HG03354 (cell line): ENCODE results near the gene ANKRD27.

Source experiments
- ATAC-seq: cut with Tn5 transposase; IDR thresholded peaks from one replicate; pipeline ENCODE4 v1.9.1; 2021; ENCODE audit warnings: mild to moderate bottlenecking; ENCODE audit not compliant: unreplicated experiment, poor library complexity, severe bottlenecking

Gene ANKRD27

DNA sequence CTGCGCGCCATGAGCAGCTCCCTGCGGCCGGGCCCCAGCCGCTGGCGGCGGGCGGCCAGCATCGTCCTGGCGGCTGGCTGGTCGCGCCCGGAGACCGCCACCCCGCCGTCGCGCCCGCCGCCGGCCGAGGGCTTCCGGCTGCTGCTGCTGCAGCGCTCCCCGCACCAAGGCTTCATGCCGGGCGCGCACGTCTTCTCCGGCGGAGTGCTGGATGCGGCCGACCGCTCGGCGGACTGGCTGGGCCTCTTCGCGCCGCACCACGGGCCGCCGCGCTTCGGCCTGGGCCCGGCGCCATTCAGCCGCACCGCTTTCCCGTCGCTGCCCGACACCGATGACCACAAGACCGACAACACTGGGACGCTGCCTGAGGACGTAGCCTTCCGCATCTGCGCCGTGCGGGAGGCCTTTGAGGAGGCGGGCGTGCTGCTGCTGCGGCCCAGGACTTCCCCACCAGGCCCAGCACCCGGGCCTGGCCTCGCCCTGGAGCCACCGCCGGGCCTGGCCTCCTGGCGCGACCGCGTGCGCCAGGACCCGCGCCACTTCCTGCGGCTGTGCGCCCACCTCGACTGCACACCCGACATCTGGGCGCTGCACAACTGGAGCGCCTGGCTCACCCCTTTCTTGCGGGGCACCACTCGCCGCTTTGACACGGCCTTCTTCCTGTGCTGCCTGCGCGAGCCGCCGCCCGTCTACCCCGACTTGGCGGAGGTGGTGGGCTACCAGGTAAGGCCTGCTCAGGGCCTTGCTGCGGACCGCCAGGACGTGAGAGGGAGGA is 17.2 kb upstream of the ANKRD27 start:
- ATAC-seq, result peak; percentile 61

DNA sequence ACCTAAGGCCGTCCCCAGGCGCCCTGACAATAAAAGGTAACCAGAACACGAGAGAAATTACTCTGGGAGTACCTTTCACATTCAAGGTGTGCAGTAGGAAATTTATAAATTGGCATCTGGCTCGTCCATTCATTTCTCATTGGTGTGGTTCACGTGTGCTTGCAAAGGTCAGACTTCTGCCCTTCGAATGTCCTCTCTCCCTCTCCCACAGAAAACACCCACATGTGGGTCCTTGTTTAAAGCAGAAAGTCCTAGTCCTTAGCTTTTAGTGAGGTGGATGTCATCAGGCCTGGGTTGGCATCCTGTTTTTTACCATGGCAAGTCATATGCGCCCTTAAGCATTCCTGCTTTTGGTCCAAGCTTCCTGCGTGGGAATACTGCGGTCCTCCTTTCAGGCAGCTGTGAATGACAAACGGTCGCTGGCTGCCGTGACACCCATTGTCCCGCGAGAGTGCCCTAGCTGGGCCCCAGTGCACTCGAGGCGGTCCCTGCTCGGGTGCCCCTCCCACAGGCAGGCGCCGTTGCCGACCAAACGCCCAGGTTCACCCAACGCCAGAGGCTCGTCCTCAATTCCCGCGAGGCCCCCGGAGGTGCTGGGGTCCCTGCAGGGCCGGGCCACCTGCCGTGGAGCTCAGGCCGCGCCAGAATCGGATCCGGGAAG is 16.4 kb upstream of the ANKRD27 start, which contains the start of gene NUDT19:
NUDT19 (plus strand) TSS at position 531 of the 661 bp plus-strand sequence. CDS start 140 bp downstream, outside the sequence.
- ATAC-seq, result peak; percentile 94

GRCh38 chr19:32688311-32688710 is 13.3 kb upstream of the ANKRD27 start:
- no peak for ATAC-seq

DNA sequence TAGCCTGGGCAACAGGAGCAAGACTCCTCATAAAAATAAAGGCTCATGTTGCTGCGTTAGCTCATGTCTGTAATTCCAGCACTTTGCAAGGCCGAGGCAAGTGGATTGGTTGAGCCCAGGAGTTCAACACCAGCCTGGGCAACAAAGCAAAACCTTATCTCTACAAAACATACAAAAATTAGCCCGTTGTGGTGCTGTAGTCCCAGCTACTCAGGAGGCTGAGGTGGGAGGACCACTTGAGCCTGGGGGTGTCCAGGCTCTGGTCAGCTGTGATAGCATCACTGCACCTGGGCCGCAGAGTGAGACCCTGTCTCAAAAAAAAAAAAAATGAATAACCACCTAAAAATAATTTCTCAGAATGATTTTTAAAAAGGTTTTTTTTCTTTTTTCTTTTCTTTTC is 12.7 kb upstream of the ANKRD27 start:
- ATAC-seq, result no peak

DNA sequence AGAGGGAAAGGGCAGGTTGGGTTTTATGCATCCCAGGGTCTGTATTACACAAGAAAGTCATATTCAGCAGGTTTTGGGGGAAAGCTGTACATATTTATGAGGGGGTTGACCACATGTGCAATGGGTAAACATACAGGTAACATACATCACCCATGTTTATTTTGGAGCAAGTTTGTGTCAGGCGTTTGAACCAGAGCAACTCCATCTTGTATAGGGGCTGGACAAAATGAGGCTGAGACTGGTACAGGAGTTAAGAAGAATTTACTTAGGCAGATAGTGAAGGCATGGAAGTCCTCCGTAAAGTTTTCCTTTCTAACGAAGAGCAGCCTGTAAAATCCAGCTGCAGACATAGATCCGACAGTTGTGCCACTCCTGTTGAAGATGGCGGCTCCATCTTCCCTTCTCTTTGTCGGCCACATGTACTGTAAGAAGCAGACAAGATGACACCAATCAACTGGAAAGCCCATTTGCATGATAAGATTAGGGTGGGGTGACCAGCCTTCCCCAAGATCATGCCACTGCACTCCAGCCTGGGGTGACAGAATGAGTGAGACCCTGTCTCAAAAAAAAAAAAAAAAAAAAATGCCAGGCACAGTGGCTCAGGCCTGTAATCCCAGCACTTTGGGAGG is 12.0 kb upstream of the ANKRD27 start:
- ATAC-seq, result no peak

DNA sequence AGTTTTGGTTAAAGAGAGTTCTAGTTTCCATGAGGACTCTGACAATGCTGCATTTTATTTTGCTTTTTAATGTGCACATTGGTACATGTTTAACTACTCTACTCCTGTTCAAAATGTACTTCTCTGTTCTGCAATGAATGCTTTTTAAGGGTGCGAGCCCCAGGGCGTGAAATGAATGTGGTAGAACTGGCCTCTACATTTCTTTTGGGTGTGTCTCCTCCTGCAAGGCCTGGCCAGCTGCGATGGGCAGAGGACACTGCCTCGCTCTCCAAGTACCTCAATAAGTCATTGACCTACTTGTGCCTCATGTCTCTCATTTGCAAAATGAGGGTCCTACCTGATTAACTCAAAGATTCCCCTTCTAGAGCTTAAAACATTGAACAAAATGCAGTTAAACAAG is 7.3 kb upstream of the ANKRD27 start:
- no peak for ATAC-seq

- no peak for ATAC-seq
These were observed 6.0 kb upstream of the ANKRD27 start for GRCh38 chr19:32680986-32681385.

DNA sequence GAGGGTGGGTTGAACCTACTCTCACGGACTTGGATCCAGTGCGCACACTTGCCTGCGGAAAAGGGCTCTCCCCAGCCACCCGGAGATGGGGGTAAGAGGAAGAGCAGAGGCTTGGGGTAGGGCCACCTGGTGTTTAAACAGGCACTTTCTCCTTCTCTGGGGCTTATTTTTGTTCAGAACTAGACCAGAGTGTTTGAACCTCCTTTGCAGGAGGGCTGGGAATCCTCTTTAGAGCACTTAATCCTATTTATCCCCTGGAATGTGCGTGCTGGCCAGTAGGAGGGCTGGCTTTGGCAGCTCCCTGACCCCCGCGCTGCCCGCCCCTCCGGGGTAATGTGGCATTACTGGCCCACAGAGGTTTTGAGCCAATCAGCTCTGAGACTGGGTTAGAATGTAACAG is 2.7 kb upstream of the ANKRD27 start:
- no peak for ATAC-seq

DNA sequence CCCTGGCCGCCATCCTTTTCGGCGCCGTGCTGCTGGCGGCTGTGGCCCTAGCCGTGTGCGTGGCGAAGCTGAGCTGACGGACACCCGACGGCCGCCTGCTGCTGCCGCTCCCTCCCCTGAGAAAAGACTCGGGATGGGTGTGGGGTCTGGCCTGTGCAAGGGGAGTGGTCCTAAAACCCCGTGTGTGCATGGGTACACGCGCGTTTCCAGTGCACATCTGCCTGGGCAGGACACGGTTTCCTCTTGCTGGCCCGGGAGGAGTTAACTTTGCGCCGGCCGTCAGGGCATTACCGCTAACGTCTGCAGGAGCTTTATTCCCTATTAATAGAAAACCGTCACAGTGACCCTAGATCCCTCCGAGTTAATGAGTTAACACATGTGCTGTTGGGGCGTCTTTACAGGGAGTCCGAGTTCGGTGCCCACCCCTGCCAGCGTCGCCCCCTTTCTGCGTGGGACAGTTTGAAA is 1.9 kb upstream of the ANKRD27 start:
- ATAC-seq, result no peak

- no peak for ATAC-seq
These were observed 1.4 kb upstream of the ANKRD27 start for GRCh38 chr19:32676186-32676894.

DNA sequence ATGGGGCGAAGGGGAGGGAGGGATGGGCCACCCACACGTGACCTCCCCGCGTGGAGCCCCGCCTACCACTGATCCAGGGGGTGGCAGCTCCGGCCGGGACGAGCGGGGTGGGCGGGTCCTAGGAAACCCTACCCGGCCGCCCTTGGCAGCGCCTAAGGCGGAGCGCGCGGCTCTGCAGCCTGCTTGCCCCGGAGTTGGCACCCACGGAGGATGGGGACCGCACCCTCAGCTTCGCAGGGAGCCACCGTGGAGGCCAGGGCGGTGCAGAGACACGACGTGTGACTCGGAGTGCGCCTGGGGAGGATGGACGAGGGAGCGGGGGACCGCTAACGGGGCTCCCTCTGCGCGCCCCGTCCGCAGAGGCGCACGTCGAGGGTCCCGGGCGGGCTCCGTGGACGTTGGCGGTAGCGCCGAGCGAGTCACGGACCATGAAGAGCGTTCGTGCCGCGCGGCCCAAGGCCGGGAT is 773 bp upstream of the ANKRD27 start, which contains the start of gene RGS9BP:
RGS9BP (plus strand) TSS at position 129 of the 466 bp plus-strand sequence. CDS start 416 bp downstream, outside the sequence.
- no peak for ATAC-seq

DNA sequence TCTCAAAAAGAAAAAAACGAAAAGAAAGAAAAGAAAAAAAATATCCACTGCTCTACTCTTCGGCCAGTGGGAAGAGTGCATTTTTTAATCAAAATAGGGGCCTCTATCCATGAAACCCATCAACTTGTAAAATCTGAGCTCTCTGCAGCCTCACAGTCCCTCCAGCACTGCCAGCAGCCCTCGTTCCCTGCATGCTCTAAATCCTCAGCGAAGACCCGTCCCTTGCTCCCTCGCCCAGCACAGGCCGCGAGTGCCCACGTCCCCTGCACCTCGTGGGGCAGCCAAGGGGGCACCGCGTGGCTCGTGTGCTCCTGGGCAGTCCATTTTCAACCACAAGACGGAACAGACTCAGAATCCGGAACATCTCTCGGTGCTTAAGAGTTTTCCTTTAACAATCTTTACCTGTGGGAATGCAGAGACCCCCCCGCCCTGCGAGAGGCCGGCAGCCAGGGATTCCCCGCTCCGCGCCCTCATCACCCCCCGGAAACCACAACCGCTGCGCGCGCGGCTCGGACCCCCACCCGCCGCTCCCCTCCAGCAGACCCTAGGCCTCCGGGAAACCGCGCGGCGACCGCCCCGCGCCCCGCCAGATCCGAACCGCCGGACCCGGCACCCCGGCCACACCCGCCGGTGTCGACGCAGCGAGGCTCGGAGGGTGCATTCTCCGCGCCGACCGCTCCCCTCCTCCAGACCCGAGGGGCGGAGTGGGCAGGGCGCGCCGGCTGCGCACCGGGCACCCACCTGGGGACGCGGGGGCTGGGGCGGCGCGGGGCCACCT is 638 bp downstream of the ANKRD27 start:
- ATAC-seq, result peak; percentile 26

DNA sequence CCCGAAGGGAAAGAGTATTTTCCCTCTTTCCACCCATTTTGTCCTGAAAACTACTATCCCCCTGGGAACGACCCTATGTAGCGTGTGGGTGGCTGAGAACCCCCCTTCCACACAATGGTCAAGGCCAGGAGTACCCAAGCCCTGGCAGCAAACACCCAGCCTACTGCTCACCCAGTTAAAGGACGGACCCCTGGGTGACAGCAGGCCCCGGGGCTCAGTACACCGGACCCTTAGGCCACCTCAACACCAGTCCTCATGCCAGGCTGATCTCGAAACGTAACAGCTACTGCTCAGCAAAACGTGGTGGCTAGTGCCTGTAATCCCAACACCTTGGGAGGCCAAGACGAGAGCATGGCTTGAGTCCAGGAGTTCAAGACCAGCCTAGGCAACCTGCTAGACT is 1.4 kb downstream of the ANKRD27 start:
- ATAC-seq, result no peak

GRCh38 chr19:32672841-32673240 is 2.1 kb downstream of the ANKRD27 start:
- ATAC-seq, result no peak

DNA sequence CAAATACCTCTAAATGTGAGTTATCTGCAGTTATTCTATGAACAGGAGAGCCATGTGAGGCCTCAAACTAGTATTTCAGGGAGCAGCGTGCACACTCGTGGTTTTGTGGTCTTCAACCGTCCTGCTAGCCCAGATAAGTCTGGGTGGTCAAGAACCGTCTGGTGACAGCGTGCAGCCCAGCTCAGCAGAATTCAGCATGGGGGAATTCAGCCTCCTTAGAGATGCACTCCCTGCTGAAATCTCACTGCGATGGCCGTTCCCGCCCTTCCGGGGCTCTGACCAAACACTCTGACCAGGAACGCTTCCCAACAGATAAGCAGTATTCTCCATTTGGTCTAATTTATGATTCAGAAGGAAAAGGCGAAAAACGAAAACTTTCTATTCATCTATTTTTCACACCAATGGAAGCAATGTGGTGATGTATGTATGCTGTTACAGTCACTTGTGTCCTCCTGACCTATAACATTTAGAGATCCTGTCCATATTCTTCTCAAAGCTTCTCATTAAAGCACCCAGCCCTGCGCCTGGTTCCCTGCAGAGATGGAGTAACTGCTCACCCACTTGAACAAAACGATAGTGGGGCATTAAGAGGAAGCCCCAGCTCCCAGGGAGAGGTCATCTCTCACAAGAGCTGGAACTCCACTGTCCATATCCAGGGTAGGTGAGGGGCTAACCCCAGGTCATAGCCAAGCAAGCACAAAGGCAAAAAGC is 2.9 kb downstream of the ANKRD27 start:
- ATAC-seq, result no peak

GRCh38 chr19:32669310-32669709 is 5.7 kb downstream of the ANKRD27 start:
- no peak for ATAC-seq

DNA sequence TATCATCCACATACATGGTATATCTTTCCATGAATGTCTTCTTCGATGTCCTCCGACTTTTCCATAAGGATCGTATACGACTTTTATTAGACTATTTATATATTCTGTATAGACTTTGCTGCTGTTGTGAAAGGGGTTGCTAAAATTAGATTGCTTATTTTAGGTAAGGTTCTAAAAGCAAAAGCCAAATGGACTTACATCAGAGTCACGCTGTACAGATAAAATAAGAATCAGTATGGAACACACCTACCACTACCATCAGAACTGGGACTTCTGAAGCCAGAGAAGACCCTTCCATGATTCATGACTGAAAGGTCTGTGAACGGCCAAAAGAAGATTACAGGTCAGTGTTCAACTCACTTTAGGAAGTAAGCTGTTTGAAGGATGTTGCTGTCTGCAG is 8.9 kb downstream of the ANKRD27 start:
- ATAC-seq, result no peak

- no peak for ATAC-seq
These were observed 12.8 kb downstream of the ANKRD27 start for GRCh38 chr19:32662186-32662585.

GRCh38 chr19:32661318-32661717 is 13.7 kb downstream of the ANKRD27 start:
- no peak for ATAC-seq
